ENCODE data around the gene ZNF714. TPM values are rescaled to one million over a fixed set of nuclear protein-coding genes. Genes with fewer than 3 reads are reported as not detected.
"Not testable (repeated sequence)": the region's sequence is repeated elsewhere in the genome, so short reads cannot be mapped to it uniquely, and the experiment has no call there.

Gene ZNF714
- total RNA-seq, 1 donor from 2014 or later = 4.7 TPM

- no peak for DNase-seq (ENCODE audit: low spot score)
These were observed 48.2 kb downstream of the ZNF714 start for GRCh38 chr19:21130097-21130775.

- DNase-seq (ENCODE audit: low spot score) = no peak
These were observed 51.6 kb downstream of the ZNF714 start for GRCh38 chr19:21133633-21134032.

GRCh38 chr19:21134934-21135366 is 52.9 kb downstream of the ZNF714 start:
- no peak for DNase-seq (ENCODE audit: low spot score)

- DNase-seq (ENCODE audit: low spot score) = no peak
These were observed 53.4 kb downstream of the ZNF714 start for GRCh38 chr19:21135433-21135832.

GRCh38 chr19:21138130-21138529 is 56.1 kb downstream of the ZNF714 start:
- DNase-seq (ENCODE audit: low spot score) = no peak

GRCh38 chr19:21141006-21141405 is 59.0 kb downstream of the ZNF714 start:
- DNase-seq (ENCODE audit: low spot score) = not testable (repeated sequence)

GRCh38 chr19:21141787-21142464 is 59.9 kb downstream of the ZNF714 start, which contains the start of gene ZNF431:
TSS of gene ZNF431 (plus strand) at chr19:21142040. CDS start at chr19:21142184, 144 bp downstream.
- peak; percentile 97 for DNase-seq (ENCODE audit: low spot score)

- DNase-seq (ENCODE audit: low spot score) = no peak
These were observed 61.4 kb downstream of the ZNF714 start for GRCh38 chr19:21143428-21143827.

GRCh38 chr19:21143854-21144253 is 61.9 kb downstream of the ZNF714 start:
- DNase-seq (ENCODE audit: low spot score) = no peak

- DNase-seq (ENCODE audit: low spot score) = no peak
These were observed 65.5 kb downstream of the ZNF714 start for GRCh38 chr19:21147540-21147939.

- no peak for DNase-seq (ENCODE audit: low spot score)
These were observed 66.7 kb downstream of the ZNF714 start for GRCh38 chr19:21148681-21149080.

- DNase-seq (ENCODE audit: low spot score) = no peak
These were observed 67.9 kb downstream of the ZNF714 start for GRCh38 chr19:21149877-21150276.

GRCh38 chr19:21151460-21151859 is 69.5 kb downstream of the ZNF714 start:
- no peak for DNase-seq (ENCODE audit: low spot score)

GRCh38 chr19:21158523-21159135 is 76.6 kb downstream of the ZNF714 start:
- DNase-seq (ENCODE audit: low spot score) = no peak

- no peak for DNase-seq (ENCODE audit: low spot score)
These were observed 82.5 kb downstream of the ZNF714 start for GRCh38 chr19:21164541-21164940.

GRCh38 chr19:21166436-21166835 is 84.4 kb downstream of the ZNF714 start:
- no peak for DNase-seq (ENCODE audit: low spot score)

Other genes with a start within 250 kb of the ZNF714 start
- gene ZNF85, start 159.0 kb upstream of the ZNF714 start, total RNA-seq = 2.8 TPM
- gene ZNF430, start 61.5 kb upstream of the ZNF714 start, total RNA-seq = 8.1 TPM
- 9.7 TPM for gene ZNF431, start 59.8 kb downstream of the ZNF714 start, total RNA-seq
- 11.0 TPM for gene ZNF708, start 247.2 kb downstream of the ZNF714 start, total RNA-seq